H9 (cell line): ENCODE data around the gene FLNC. TPM values are rescaled to one million over a fixed set of nuclear protein-coding genes. Genes with fewer than 3 reads are reported as not detected.

Experiments used
- DNase-seq: peaks from one replicate; pipeline ENCODE4 v3.0.0-alpha.2; 2017
- H2AFZ ChIP-seq: one replicate; pipeline ENCODE4 v1.6.1; 2013; ENCODE audit warnings: mild to moderate bottlenecking, low read length, control low read depth, moderate library complexity
- H2AK5ac ChIP-seq: 2 replicates; pipeline ENCODE4 v1.6.1; 2013; ENCODE audit warnings: low read length, control low read depth, mixed read lengths; ENCODE audit not compliant: insufficient read length
- H2BK120ac ChIP-seq: one replicate; pipeline ENCODE4 v1.6.1; 2013; ENCODE audit warnings: low read depth, mild to moderate bottlenecking, low read length, control low read depth, inconsistent platforms; ENCODE audit not compliant: poor library complexity, severe bottlenecking
- H2BK12ac ChIP-seq: 2 replicates; pipeline ENCODE4 v1.6.1; 2013; ENCODE audit warnings: low read length, control low read depth, mixed read lengths, low read depth; ENCODE audit not compliant: insufficient read length
- H2BK15ac ChIP-seq: 2 replicates; pipeline ENCODE4 v1.6.1; 2013; ENCODE audit warnings: low read depth, low read length, control low read depth
- H2BK20ac ChIP-seq: one replicate; pipeline ENCODE4 v1.6.1; 2013; ENCODE audit warnings: low read depth, mild to moderate bottlenecking, low read length, control low read depth, inconsistent platforms; ENCODE audit not compliant: poor library complexity, severe bottlenecking
- H2BK5ac ChIP-seq: 2 replicates; pipeline ENCODE4 v1.6.1; 2013; ENCODE audit warnings: low read length, control low read depth, mixed read lengths; ENCODE audit not compliant: insufficient read length
- H3K14ac ChIP-seq: 2 replicates; pipeline ENCODE4 v1.6.1; 2013; ENCODE audit warnings: low read length, control low read depth; ENCODE audit not compliant: insufficient read depth
- H3K18ac ChIP-seq: 2 replicates; pipeline ENCODE4 v1.6.1; 2013; ENCODE audit warnings: low read depth, mild to moderate bottlenecking, mixed read lengths, low read length, control low read depth; ENCODE audit not compliant: insufficient read length
- H3K23ac ChIP-seq: 2 replicates; pipeline ENCODE4 v1.6.1; 2013; ENCODE audit warnings: low read length, control low read depth, mixed read lengths, low read depth; ENCODE audit not compliant: insufficient read length
- H3K23me2 ChIP-seq: 2 replicates; pipeline ENCODE4 v1.6.1; 2013; ENCODE audit warnings: low read depth, mild to moderate bottlenecking, mixed read lengths, low read length, control low read depth; ENCODE audit not compliant: insufficient read length, poor library complexity, severe bottlenecking
- H3K27ac ChIP-seq: 2 replicates; pipeline ENCODE4 v1.5.1; 2013; ENCODE audit warnings: low read length, control low read depth, mixed read lengths, low read depth; ENCODE audit not compliant: insufficient read length
- H3K27me3 ChIP-seq: 2 replicates; pipeline ENCODE4 v1.6.1; 2013; ENCODE audit warnings: low read length, control low read depth, inconsistent platforms; ENCODE audit not compliant: insufficient read depth
- H3K4ac ChIP-seq: 2 replicates; pipeline ENCODE4 v1.6.1; 2013; ENCODE audit warnings: low read depth, mild to moderate bottlenecking, control low read depth, inconsistent platforms, low read length, moderate library complexity
- H3K4me1 ChIP-seq: 2 replicates; pipeline ENCODE4 v1.6.1; 2013; ENCODE audit warnings: low read length, control low read depth, inconsistent platforms; ENCODE audit not compliant: insufficient read depth
- H3K4me2 ChIP-seq: 2 replicates; pipeline ENCODE4 v1.6.1; 2013; ENCODE audit warnings: low read length, control low read depth, mixed read lengths; ENCODE audit not compliant: insufficient read length, insufficient read depth
- H3K56ac ChIP-seq: 2 replicates; pipeline ENCODE4 v1.6.1; 2013; ENCODE audit warnings: low read depth, mild to moderate bottlenecking, mixed read lengths, low read length, control low read depth; ENCODE audit not compliant: insufficient read length
- H3K79me1 ChIP-seq: 2 replicates; pipeline ENCODE4 v1.6.1; 2013; ENCODE audit warnings: low read depth, mild to moderate bottlenecking, moderate library complexity, low read length, control low read depth, inconsistent platforms; ENCODE audit not compliant: insufficient read depth, poor library complexity, severe bottlenecking
- H3K79me2 ChIP-seq: 2 replicates; pipeline ENCODE4 v1.6.1; 2013; ENCODE audit warnings: low read length, control low read depth, inconsistent platforms; ENCODE audit not compliant: insufficient read depth
- H3K9ac ChIP-seq: 2 replicates; pipeline ENCODE4 v1.6.1; 2013; ENCODE audit warnings: low read length, control low read depth, mixed read lengths; ENCODE audit not compliant: insufficient read length; ENCODE audit errors: extremely low read depth
- H3K9me3 ChIP-seq: one replicate; pipeline ENCODE4 v1.6.1; 2013; ENCODE audit warnings: low read depth, low read length, inconsistent platforms; ENCODE audit not compliant: control insufficient read depth
- H3T11ph ChIP-seq: one replicate; pipeline ENCODE4 v1.6.1; 2013; ENCODE audit warnings: mild to moderate bottlenecking, low read length, control low read depth, inconsistent platforms
- H4K20me1 ChIP-seq: one replicate; pipeline ENCODE4 v1.6.1; 2013; ENCODE audit not compliant: control insufficient read depth, insufficient read length, insufficient read depth
- H4K5ac ChIP-seq: 2 replicates; pipeline ENCODE4 v1.6.1; 2013; ENCODE audit warnings: low read depth, mild to moderate bottlenecking, mixed read lengths, low read length, control low read depth; ENCODE audit not compliant: insufficient read length
- H4K8ac ChIP-seq: replicated peaks from 2 replicates; pipeline ENCODE4 v1.6.1; 2013; ENCODE audit warnings: low read length, control low read depth, mixed read lengths, low read depth; ENCODE audit not compliant: insufficient read length
- H4K91ac ChIP-seq: 2 replicates; pipeline ENCODE4 v1.6.1; 2013; ENCODE audit warnings: low read depth, mild to moderate bottlenecking, moderate library complexity, mixed read lengths, low read length, control low read depth; ENCODE audit not compliant: insufficient read length
- H3K27ac Mint-ChIP-seq, 3 experiments: 2 replicates in 2 of 3; 3 replicates in 1 of 3; pipeline ENCODE4 v1.8.0; 2020 to 2021; ENCODE audit warnings: mixed read lengths in 3 of 3, mild to moderate bottlenecking in 1 of 3, moderate library complexity in 1 of 3
- H3K27me3 Mint-ChIP-seq: 2 replicates; pipeline ENCODE4 v1.8.0; 2021; ENCODE audit warnings: low read depth, mild to moderate bottlenecking, moderate library complexity, mixed read lengths
- H3K36me3 Mint-ChIP-seq, 3 experiments: 2 replicates in 2 of 3; 3 replicates in 1 of 3; pipeline ENCODE4 v1.8.0; 2020 to 2021; ENCODE audit warnings: low read depth in 3 of 3, mixed read lengths in 3 of 3; ENCODE audit not compliant: insufficient read depth in 1 of 3
- H3K4me1 Mint-ChIP-seq, 2 experiments: 2 replicates each; pipeline ENCODE4 v1.8.0; 2020; ENCODE audit warnings: mixed read lengths in 2 of 2
- H3K4me3 Mint-ChIP-seq, 2 experiments: 2 replicates in 1 of 2; 3 replicates in 1 of 2; pipeline ENCODE4 v1.8.0; 2020 to 2021; ENCODE audit warnings: mild to moderate bottlenecking in 2 of 2, mixed read lengths in 2 of 2, moderate library complexity in 1 of 2
- H3K9me3 Mint-ChIP-seq, 2 experiments: 2 replicates in 1 of 2; 3 replicates in 1 of 2; pipeline ENCODE4 v1.8.0; 2020; ENCODE audit warnings: mild to moderate bottlenecking in 2 of 2, mixed read lengths in 2 of 2, moderate library complexity in 1 of 2
- WGBS: extraction: QIAGEN DNeasy Blood & Tissue Kit; methylation state at CpG from one replicate; pipeline ENCODE4 v1.1.7; 2013; ENCODE audit warnings: missing lambda C conversion rate, low lambda C conversion rate, mixed read lengths; ENCODE audit not compliant: insufficient read length; ENCODE audit errors: extremely low coverage; 5-methylcytosine and 5-hydroxymethylcytosine counted together
- total RNA-seq: library from RNA; stranded (reverse); gene quantifications from 2 replicates; pipeline ENCODE4 v1.2.1, GENCODE V29; 2021
- TF ChIP-seq, protein P1 (sequence below): fragments of 200-600 bp; sonication (generic); conservative IDR thresholded peaks from 3 replicates; pipeline ENCODE4 v1.8.0; 2021; ENCODE audit warnings: antibody characterized with exemption, mild to moderate bottlenecking

FLNC gene
- total RNA-seq, 1 experiment from 2014 or later: 12.2 TPM

- H2AK5ac ChIP-seq: no peak overlapping the region
- H3K4ac ChIP-seq: no peak overlapping the region
- H2BK20ac ChIP-seq: no peak overlapping the region
- no peak overlapping the region for H4K91ac ChIP-seq
- TF ChIP-seq, protein P1, sequence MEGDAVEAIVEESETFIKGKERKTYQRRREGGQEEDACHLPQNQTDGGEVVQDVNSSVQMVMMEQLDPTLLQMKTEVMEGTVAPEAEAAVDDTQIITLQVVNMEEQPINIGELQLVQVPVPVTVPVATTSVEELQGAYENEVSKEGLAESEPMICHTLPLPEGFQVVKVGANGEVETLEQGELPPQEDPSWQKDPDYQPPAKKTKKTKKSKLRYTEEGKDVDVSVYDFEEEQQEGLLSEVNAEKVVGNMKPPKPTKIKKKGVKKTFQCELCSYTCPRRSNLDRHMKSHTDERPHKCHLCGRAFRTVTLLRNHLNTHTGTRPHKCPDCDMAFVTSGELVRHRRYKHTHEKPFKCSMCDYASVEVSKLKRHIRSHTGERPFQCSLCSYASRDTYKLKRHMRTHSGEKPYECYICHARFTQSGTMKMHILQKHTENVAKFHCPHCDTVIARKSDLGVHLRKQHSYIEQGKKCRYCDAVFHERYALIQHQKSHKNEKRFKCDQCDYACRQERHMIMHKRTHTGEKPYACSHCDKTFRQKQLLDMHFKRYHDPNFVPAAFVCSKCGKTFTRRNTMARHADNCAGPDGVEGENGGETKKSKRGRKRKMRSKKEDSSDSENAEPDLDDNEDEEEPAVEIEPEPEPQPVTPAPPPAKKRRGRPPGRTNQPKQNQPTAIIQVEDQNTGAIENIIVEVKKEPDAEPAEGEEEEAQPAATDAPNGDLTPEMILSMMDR: no peak
- DNase-seq: no peak
- no peaks in the 10 kb centered on the region for H3K23me2 ChIP-seq
- no peak overlapping the region for H2BK15ac ChIP-seq
- no peak overlapping the region for H3K14ac ChIP-seq
- H3K79me1 ChIP-seq: no peaks in the 10 kb centered on the region
- no peak overlapping the region for H4K8ac ChIP-seq
- H2AFZ ChIP-seq: no peak overlapping the region
- H3T11ph ChIP-seq: no peak overlapping the region
- H3K4me2 ChIP-seq: no peak overlapping the region
- H3K4me3 Mint-ChIP-seq: no peak overlapping the region
- no peak overlapping the region for H2BK5ac ChIP-seq
- H3K27me3 Mint-ChIP-seq: peaks cover 1% of the 10 kb centered on the region; the same call in 1 of the 2 replicates
- H3K4me1 Mint-ChIP-seq: peaks cover 4 to 5% of the 10 kb centered on the region in 2 experiments; a peak in 3 of 4 replicates
- no peak overlapping the region for H4K5ac ChIP-seq
- H2BK12ac ChIP-seq: no peak overlapping the region
- H3K9me3 Mint-ChIP-seq: 0 out of 5 replicates have a peak, but pooled peaks cover 0 to 4% of the 10 kb centered on the region in 2 experiments
- H3K27ac Mint-ChIP-seq: no peak overlapping the region; a peak in 1 of 7 replicates
- H3K56ac ChIP-seq: no peak overlapping the region
- H4K20me1 ChIP-seq: no peaks in the 10 kb centered on the region
- no peak overlapping the region for H2BK120ac ChIP-seq
- no peaks in the 10 kb centered on the region for H3K9me3 ChIP-seq
- no peak overlapping the region for H3K18ac ChIP-seq
- H3K36me3 Mint-ChIP-seq: peaks cover 0 to 2% (median 0%) of the 10 kb centered on the region in 3 experiments; a peak in 3 of 7 replicates
- H3K27me3 ChIP-seq: no peaks in the 10 kb centered on the region
- no peaks in the 10 kb centered on the region for H3K4me1 ChIP-seq
- no CpG with 5 or more reads among the region's 8 CpGs for WGBS
- no peak overlapping the region for H3K23ac ChIP-seq
- no peak overlapping the region for H3K9ac ChIP-seq
- no peak overlapping the region for H3K27ac ChIP-seq
- H3K79me2 ChIP-seq: no peaks in the 10 kb centered on the region
Measured at GRCh38 chr7:128882134-128882533, 51.9 kb downstream of the FLNC start.
